Ascending aorta (tissue), 2 donors: ENCODE results near the gene SNRPA. TPM values are rescaled to one million over a fixed set of nuclear protein-coding genes. Genes with fewer than 3 reads are reported as not detected.

Experiments
- DNase-seq, 2 donors: peaks; one replicate each; pipeline ENCODE4 v3.0.0-alpha.2; 2019; ENCODE audit warnings: low spot score in 2 of 2
- H3K27ac ChIP-seq, 2 donors: fragments of 200-600 bp; sonication (generic); one replicate each; pipeline ENCODE4 v1.5.1; 2016 to 2017; ENCODE audit warnings: mild to moderate bottlenecking in 1 of 2
- H3K27me3 ChIP-seq: fragments of 200-600 bp; sonication (generic); one replicate; pipeline ENCODE4 v1.5.1; 2017
- H3K36me3 ChIP-seq, 2 donors: fragments of 200-600 bp; sonication (generic); one replicate each; pipeline ENCODE4 v1.5.1; 2016
- H3K4me1 ChIP-seq, 2 donors: fragments of 200-600 bp; sonication (generic); one replicate each; pipeline ENCODE4 v1.5.1; 2016 to 2017; ENCODE audit warnings: mild to moderate bottlenecking in 1 of 2
- H3K4me3 ChIP-seq, 2 donors: fragments of 200-600 bp; sonication (generic); one replicate each; pipeline ENCODE4 v1.5.1; 2016 to 2017; ENCODE audit warnings: mild to moderate bottlenecking in 1 of 2
- H3K9me3 ChIP-seq, 2 donors: fragments of 200-600 bp; sonication (generic); one replicate each; pipeline ENCODE4 v1.5.1; 2016
- intact Hi-C: fragments of 100-400 bp; cut with DNase I; formaldehyde crosslinking; loops from one replicate; pipeline ENCODE4 v1.15.1; 2023
- total RNA-seq: library from RNA; depleted of rRNA; stranded (reverse); fragments of >200 nt; gene quantifications from one replicate; pipeline ENCODE4 v1.1.0, GENCODE V29; 2016
- TF ChIP-seq, protein P1 (sequence below), 3 experiments: fragments of 200-600 bp in 2 of 3; fragments of 450-650 bp in 1 of 3; sonication (generic) in 2 of 3; IDR thresholded peaks; one replicate each; pipeline ENCODE4 v1.5.1; 2016 to 2019; ENCODE audit warnings: antibody characterized with exemption in 3 of 3, mild to moderate bottlenecking in 1 of 3, moderate library complexity in 1 of 3

SNRPA gene
- total RNA-seq, 1 donor from 2014 or later = 154 TPM

DNA sequence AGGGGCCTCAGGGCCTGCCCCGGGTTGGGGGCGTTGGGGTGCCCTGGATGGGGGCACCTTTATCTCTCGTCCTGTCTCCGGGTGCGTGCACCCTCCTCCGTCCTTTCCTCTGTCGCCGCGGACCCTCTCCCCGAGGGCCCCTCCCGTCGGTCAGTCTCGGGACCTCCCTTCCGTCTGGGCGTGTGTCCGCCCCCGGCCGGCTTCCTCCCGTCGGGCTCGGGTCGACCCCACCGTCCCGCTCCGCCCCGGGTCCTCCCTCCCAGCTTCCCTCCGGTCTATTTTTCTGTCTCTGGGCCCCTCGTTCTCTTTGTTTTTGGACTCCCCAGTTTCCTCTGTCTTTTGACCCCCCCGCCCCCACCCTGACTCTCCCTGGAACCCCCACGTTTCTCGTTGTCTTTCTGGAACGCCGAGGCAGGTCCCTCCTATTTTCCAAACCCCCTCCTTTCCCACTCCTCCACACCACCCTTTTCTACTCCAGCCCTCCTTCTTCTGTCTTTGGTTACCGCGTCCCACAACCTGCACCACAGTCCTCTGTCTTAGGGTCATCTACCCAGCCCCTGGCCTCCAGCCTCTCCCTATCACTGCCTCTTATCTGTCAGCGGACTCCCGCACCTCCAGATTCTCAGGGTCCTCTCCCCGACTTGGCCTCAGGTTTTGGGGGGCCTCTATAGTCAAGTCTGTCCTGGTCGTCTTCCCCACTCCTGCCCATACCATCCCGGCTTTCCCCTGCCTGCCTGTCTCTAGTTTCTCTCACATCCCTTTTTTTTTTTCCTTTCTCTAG, 48.7 kb downstream of the SNRPA start:
- peak overlapping the region; percentile 93 to 99 for H3K4me3 ChIP-seq
- H3K27me3 ChIP-seq = no peaks in the 10 kb centered on the region
- DNase-seq = no peak
- TF ChIP-seq, protein P1, sequence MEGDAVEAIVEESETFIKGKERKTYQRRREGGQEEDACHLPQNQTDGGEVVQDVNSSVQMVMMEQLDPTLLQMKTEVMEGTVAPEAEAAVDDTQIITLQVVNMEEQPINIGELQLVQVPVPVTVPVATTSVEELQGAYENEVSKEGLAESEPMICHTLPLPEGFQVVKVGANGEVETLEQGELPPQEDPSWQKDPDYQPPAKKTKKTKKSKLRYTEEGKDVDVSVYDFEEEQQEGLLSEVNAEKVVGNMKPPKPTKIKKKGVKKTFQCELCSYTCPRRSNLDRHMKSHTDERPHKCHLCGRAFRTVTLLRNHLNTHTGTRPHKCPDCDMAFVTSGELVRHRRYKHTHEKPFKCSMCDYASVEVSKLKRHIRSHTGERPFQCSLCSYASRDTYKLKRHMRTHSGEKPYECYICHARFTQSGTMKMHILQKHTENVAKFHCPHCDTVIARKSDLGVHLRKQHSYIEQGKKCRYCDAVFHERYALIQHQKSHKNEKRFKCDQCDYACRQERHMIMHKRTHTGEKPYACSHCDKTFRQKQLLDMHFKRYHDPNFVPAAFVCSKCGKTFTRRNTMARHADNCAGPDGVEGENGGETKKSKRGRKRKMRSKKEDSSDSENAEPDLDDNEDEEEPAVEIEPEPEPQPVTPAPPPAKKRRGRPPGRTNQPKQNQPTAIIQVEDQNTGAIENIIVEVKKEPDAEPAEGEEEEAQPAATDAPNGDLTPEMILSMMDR (IDR thresholded peaks at IDR 0.05) = no peak
- H3K27ac ChIP-seq = peak overlapping the region; percentile 90 to 95
- intact Hi-C loops = loop anchor here (1.0 to 10.0 kb wide), 3 partner anchors 49 to 375 kb away; partner anchors contain the start of genes ACTMAP and SERTAD1
- no peaks in the 10 kb centered on the region for H3K9me3 ChIP-seq
- H3K4me1 ChIP-seq = peaks cover 38 to 52% of the 10 kb centered on the region in 2 donors
- peaks cover 8 to 12% of the 10 kb centered on the region in 2 donors for H3K36me3 ChIP-seq

DNA sequence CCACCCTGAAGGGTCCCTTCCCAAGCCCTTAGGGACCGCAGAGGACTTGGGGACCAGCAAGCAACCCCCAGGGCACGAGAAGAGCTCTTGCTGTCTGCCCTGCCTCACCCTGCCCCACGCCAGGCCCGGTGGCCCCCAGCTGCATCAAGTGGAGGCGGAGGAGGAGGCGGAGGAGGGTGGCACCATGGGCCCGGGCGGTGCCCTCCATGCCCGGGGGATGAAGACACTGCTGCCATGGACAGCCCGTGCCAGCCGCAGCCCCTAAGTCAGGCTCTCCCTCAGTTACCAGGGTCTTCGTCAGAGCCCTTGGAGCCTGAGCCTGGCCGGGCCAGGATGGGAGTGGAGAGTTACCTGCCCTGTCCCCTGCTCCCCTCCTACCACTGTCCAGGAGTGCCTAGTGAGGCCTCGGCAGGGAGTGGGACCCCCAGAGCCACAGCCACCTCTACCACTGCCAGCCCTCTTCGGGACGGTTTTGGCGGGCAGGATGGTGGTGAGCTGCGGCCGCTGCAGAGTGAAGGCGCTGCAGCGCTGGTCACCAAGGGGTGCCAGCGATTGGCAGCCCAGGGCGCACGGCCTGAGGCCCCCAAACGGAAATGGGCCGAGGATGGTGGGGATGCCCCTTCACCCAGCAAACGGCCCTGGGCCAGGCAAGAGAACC, 49.5 kb downstream of the SNRPA start:
- Histone ChIP-seq H3K36me3 (peaks cover 8 to 12% of the 10 kb centered on the region in 2 donors), H3K4me3 (peak overlapping the region; percentile 93 to 99), H3K27me3 (no peaks in the 10 kb centered on the region), H3K9me3 (no peaks in the 10 kb centered on the region), H3K4me1 (peaks cover 40 to 54% of the 10 kb centered on the region in 2 donors), H3K27ac (peak overlapping the region; percentile 90 to 95)
- no peak for DNase-seq
- TF ChIP-seq, protein P1 (IDR thresholded peaks at IDR 0.05) = no peak
- intact Hi-C loops = no loop called here

DNA sequence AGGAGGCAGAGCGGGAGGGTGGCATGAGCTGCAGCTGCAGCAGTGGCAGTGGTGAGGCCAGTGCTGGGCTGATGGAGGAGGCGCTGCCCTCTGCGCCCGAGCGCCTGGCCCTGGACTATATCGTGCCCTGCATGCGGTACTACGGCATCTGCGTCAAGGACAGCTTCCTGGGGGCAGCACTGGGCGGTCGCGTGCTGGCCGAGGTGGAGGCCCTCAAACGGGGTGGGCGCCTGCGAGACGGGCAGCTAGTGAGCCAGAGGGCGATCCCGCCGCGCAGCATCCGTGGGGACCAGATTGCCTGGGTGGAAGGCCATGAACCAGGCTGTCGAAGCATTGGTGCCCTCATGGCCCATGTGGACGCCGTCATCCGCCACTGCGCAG, 50.0 kb downstream of the SNRPA start:
- no peaks in the 10 kb centered on the region for H3K9me3 ChIP-seq
- peak overlapping the region; percentile 93 to 99 for H3K4me3 ChIP-seq
- no peaks in the 10 kb centered on the region for H3K27me3 ChIP-seq
- peaks cover 40 to 56% of the 10 kb centered on the region in 2 donors for H3K4me1 ChIP-seq
- DNase-seq = no peak
- H3K36me3 ChIP-seq = peaks cover 8 to 14% of the 10 kb centered on the region in 2 donors
- H3K27ac ChIP-seq = peak overlapping the region; percentile 77 to 90
- intact Hi-C loops = no loop called here
- TF ChIP-seq, protein P1 (IDR thresholded peaks at IDR 0.05) = no peak

DNA sequence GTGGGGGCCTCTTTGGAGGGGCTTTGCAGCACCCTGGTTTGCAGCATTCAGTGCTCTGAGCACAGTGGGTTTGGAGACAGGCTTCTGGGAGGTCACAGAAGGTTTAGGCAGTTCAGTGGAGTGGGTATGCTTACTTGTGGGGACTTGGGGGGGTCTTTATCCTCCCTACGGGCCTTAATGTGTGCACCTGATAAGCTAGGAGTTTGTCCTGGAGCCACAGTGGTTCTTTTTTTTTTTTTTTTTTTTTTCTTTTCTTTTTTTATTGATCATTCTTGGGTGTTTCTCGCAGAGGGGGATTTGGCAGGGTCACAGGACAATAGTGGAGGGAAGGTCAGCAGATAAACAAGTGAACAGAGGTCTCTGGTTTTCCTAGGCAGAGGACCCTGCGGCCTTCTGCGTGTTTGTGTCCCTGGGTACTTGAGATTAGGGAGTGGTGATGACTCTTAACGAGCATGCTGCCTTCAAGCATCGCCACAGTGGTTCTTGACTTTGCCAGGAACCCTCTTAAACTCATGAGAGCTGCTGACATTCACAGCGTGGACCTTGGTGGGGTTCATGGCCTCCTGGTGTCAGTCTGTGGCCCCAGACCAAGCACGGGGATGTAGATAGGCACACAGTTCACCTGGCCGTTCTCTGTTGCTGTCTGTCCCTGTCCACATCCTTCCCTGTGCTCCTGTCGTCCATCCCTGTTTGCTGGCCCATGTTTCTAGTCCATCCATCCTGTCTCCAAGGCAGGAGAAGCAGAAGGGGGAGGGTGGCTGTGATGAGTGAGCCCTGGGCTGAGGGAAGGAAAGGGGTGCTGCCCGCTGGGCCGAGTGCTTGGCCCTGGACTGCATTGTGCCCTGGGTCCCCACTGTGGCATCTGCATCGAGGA, 50.7 kb downstream of the SNRPA start:
- TF ChIP-seq, protein P1 (IDR thresholded peaks at IDR 0.05) = no peak
- Histone ChIP-seq H3K27ac (peak overlapping the region; percentile 77 to 90), H3K27me3 (no peaks in the 10 kb centered on the region), H3K4me1 (peaks cover 40 to 62% of the 10 kb centered on the region in 2 donors), H3K36me3 (peaks cover 8 to 20% of the 10 kb centered on the region in 2 donors), H3K9me3 (no peaks in the 10 kb centered on the region), H3K4me3 (peak overlapping the region; percentile 93 to 99)
- intact Hi-C loops = no loop called here
- no peak for DNase-seq
